ENCODE data around the gene RIN3. TPM values are rescaled to one million over a fixed set of nuclear protein-coding genes. Genes with fewer than 3 reads are reported as not detected.

Gene RIN3
- total RNA-seq, 1 donor from 2014 or later = 6.9 TPM

DNA sequence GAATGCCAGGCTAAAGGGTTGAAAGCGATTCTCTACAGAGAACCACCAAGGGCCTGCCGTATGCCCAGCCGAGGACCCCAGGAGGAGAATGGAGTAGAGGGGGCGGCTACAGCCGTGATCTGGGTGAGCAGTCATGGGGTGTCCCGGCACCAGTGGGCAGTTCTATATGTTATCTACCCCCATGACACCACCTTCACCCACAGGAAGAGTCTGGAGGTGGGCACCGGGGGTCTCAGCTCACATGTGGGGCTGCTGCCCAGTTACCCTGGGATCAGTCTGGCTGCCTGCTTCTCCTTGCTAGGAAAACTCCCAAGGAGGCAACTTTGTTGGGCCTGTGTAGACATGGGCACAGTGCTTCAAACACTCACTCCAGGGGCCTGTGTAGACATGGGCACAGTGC, 135.5 kb downstream of the RIN3 start:
- Mint-ChIP-seq H3K9me3 (ENCODE audit: low read depth) (peaks cover 5% of the 10 kb centered on the region), H3K27me3 (no peaks in the 10 kb centered on the region), H3K4me3 (ENCODE audit: low read depth) (no peak overlapping the region), H3K4me1 (ENCODE audit: low read depth) (peaks cover 2% of the 10 kb centered on the region), H3K27ac (no peak overlapping the region), H3K36me3 (ENCODE audit: insufficient read depth) (peaks cover 7% of the 10 kb centered on the region)
- DNase-seq (ENCODE audit: low spot score, unreplicated experiment) = no peak
- TF ChIP-seq, protein P1, sequence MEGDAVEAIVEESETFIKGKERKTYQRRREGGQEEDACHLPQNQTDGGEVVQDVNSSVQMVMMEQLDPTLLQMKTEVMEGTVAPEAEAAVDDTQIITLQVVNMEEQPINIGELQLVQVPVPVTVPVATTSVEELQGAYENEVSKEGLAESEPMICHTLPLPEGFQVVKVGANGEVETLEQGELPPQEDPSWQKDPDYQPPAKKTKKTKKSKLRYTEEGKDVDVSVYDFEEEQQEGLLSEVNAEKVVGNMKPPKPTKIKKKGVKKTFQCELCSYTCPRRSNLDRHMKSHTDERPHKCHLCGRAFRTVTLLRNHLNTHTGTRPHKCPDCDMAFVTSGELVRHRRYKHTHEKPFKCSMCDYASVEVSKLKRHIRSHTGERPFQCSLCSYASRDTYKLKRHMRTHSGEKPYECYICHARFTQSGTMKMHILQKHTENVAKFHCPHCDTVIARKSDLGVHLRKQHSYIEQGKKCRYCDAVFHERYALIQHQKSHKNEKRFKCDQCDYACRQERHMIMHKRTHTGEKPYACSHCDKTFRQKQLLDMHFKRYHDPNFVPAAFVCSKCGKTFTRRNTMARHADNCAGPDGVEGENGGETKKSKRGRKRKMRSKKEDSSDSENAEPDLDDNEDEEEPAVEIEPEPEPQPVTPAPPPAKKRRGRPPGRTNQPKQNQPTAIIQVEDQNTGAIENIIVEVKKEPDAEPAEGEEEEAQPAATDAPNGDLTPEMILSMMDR (IDR thresholded peaks at IDR 0.05; ENCODE audit: unreplicated experiment) = no peak

DNA sequence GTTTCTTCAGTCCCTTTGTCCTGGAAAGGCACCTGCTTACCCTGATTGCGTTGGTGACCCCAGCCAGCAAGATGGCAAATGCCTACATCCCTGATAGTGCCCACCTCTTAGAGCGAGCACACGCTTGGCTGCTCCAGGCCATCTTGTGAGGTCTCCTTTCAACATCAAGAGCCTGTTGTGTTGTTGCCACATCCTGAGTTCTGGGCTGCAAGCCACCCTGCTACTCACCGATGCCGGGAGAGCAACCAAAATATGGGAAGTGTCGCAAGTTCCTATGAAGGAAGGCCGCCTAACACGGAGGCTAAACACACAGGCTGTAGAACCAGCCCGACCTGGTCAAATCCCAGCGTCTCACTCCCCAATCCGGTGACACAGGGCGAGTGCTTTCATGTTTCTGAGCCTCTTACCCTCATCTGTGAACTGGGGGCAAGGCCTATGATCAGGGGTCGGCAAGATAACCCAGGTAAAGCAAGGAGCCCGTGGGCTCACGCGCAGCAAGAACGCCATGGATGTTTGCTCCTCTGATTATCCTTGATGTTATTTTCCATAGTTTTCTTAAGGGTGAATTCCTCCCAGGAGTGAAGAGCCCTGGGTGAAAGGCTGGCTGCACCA, 136.5 kb downstream of the RIN3 start:
- Mint-ChIP-seq H3K27ac (no peak overlapping the region), H3K9me3 (ENCODE audit: low read depth) (peaks cover 2% of the 10 kb centered on the region), H3K36me3 (ENCODE audit: insufficient read depth) (peaks cover 3% of the 10 kb centered on the region), H3K4me1 (ENCODE audit: low read depth) (peaks cover 2% of the 10 kb centered on the region), H3K4me3 (ENCODE audit: low read depth) (no peak overlapping the region), H3K27me3 (no peaks in the 10 kb centered on the region)
- DNase-seq (ENCODE audit: low spot score, unreplicated experiment) = no peak
- TF ChIP-seq, protein P1 (IDR thresholded peaks at IDR 0.05; ENCODE audit: unreplicated experiment) = no peak

DNA sequence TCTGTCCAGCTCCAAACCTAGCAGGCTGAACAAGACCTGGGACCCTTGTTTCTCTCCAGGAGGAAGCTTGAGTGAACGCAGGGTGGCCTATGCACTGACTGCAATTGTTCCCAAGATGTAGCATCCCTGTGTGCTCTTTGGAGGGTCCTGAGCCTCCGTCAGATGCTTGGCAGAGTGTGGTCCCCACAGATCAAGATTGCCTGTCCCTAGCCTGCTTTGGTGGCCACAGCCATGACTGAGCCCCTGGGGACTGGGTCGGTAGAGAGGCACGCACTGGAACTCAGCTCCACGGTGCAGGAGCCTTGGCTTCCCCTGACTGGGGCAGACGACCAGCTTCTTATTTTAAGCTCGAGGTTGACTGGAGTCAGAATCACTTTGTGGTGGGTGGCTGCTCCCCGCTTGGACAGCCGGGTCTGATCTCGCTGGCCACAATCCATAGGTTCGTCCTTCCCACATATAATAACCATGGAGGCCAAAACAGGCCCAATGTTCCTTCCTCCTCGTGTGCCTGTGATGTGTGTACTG, 137.1 kb downstream of the RIN3 start:
- TF ChIP-seq, protein P1 (IDR thresholded peaks at IDR 0.05; ENCODE audit: unreplicated experiment) = no peak
- H3K36me3 Mint-ChIP-seq (ENCODE audit: insufficient read depth) = peaks cover 1% of the 10 kb centered on the region

DNA sequence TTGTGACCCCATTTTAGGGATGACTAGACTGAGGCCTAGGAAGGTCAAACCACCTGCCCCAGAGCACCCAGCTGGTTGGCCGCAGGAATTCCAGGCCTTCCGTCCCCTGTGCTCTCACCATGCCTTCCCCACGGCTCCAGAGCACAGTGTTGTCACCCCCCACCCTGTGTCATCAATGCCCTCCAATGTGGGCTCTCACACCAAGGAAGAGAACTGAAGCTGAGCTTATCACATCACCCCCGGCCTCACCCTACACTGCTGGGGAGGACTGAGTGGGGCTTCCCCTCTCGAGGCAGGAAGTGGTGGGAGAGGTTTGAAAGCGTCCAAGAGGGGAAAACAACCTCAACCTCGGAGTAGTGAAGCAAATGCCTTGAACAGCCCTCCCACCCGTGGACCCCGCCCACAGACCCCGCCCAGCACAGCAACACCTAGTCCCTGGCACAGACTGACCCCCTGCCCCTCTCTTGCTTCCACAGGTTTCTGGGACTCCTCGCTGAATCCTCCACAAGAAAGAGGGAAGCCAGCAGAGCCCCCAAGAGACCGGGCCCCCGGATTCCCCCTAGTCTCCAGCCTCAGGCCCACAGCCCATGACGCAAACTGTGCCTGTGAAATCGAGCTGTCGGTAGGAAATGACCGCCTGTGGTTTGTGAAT, 137.7 kb downstream of the RIN3 start:
- no peak overlapping the region for H3K27ac Mint-ChIP-seq
- no peak overlapping the region for H3K4me3 Mint-ChIP-seq (ENCODE audit: low read depth)
- no peak for DNase-seq (ENCODE audit: low spot score, unreplicated experiment)
- peaks cover 2% of the 10 kb centered on the region for H3K4me1 Mint-ChIP-seq (ENCODE audit: low read depth)
- TF ChIP-seq, protein P1 (IDR thresholded peaks at IDR 0.05; ENCODE audit: unreplicated experiment) = no peak
- no peaks in the 10 kb centered on the region for H3K9me3 Mint-ChIP-seq (ENCODE audit: low read depth)
- H3K27me3 Mint-ChIP-seq = no peaks in the 10 kb centered on the region
- peaks cover 1% of the 10 kb centered on the region for H3K36me3 Mint-ChIP-seq (ENCODE audit: insufficient read depth)

More for the DNA sequence above, 137.1 kb downstream of the RIN3 start:
- Mint-ChIP-seq H3K27me3 (no peaks in the 10 kb centered on the region), H3K4me3 (ENCODE audit: low read depth) (no peak overlapping the region), H3K9me3 (ENCODE audit: low read depth) (no peaks in the 10 kb centered on the region), H3K4me1 (ENCODE audit: low read depth) (peaks cover 2% of the 10 kb centered on the region), H3K27ac (no peak overlapping the region)
- DNase-seq (ENCODE audit: low spot score, unreplicated experiment) = no peak

DNA sequence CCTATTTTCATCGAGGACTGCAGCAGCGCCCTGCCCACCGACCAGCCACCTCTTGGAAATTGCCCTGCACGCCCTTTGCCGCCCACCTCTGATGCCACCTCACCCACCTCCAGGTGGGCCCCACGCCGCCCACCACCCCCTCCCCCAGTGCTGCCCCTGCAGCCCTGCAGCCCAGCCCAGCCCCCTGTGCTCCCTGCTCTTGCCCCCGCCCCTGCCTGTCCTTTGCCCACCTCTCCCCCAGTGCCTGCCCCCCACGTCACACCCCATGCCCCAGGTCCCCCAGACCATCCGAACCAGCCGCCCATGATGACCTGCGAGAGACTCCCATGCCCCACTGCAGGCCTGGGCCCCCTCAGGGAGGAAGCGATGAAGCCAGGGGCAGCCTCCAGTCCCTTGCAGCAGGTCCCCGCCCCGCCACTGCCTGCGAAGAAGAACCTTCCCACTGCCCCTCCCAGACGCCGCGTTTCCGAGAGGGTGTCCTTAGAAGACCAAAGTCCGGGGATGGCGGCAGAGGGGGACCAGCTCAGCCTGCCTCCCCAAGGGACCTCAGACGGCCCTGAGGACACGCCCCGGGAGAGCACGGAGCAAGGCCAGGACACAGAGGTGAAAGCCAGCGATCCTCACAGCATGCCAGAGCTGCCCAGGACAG, 138.3 kb downstream of the RIN3 start:
- no peaks in the 10 kb centered on the region for H3K36me3 Mint-ChIP-seq (ENCODE audit: insufficient read depth)
- H3K27me3 Mint-ChIP-seq = no peaks in the 10 kb centered on the region
- H3K4me3 Mint-ChIP-seq (ENCODE audit: low read depth) = no peak overlapping the region
- TF ChIP-seq, protein P1 (IDR thresholded peaks at IDR 0.05; ENCODE audit: unreplicated experiment) = no peak
- peaks cover under 1% of the 10 kb centered on the region for H3K4me1 Mint-ChIP-seq (ENCODE audit: low read depth)
- DNase-seq (ENCODE audit: low spot score, unreplicated experiment) = no peak
- no peak overlapping the region for H3K27ac Mint-ChIP-seq
- no peaks in the 10 kb centered on the region for H3K9me3 Mint-ChIP-seq (ENCODE audit: low read depth)

Data from progenitor cell of endocrine pancreas (in vitro differentiated cells).